Upper lobe of right lung (tissue), 1 donor: Measurements from ENCODE around the gene CAPS. TPM values are rescaled to one million over a fixed set of nuclear protein-coding genes. Genes with fewer than 3 reads are reported as not detected.
A peak's percentile ranks its signal among the peaks of the same experiment; 100 is the strongest.

Experiments used
- ATAC-seq: fragments of 200-7000 bp; cut with Tn5 transposase; one replicate; pipeline ENCODE4 v1.9.1; 2020; ENCODE audit warnings: mild to moderate bottlenecking, moderate library complexity
- DNase-seq: peaks from one replicate; pipeline ENCODE4 v3.0.0-alpha.2; 2020
- H3K27ac ChIP-seq: fragments of 200-600 bp; one replicate; pipeline ENCODE4 v1.8.0; 2022
- H3K27me3 ChIP-seq: fragments of 200-600 bp; one replicate; pipeline ENCODE4 v1.8.0; 2022; ENCODE audit warnings: mild to moderate bottlenecking
- H3K36me3 ChIP-seq: fragments of 200-600 bp; one replicate; pipeline ENCODE4 v1.8.0; 2022
- H3K4me1 ChIP-seq: fragments of 200-600 bp; one replicate; pipeline ENCODE4 v1.8.0; 2022
- H3K4me3 ChIP-seq: fragments of 200-600 bp; one replicate; pipeline ENCODE4 v1.8.0; 2022; ENCODE audit warnings: mild to moderate bottlenecking
- H3K9me3 ChIP-seq: fragments of 200-600 bp; one replicate; pipeline ENCODE4 v1.8.0; 2022
- intact Hi-C: fragments of 100-400 bp; cut with DNase I; formaldehyde crosslinking; loops from one replicate; pipeline ENCODE4 v1.11.0; 2022
- total RNA-seq: library from RNA; stranded (reverse); fragmentation: NEBNext Ultra II Directional; extraction: Animal tissue kit (Norgen Biotek cat#: 25700); gene quantifications from one replicate; pipeline ENCODE4 v1.2.1, GENCODE V29; 2021
- TF ChIP-seq, protein P1 (sequence below): fragments of 200-600 bp; IDR thresholded peaks from one replicate; pipeline ENCODE4 v1.8.0; 2022; ENCODE audit warnings: antibody characterized with exemption
- donor health status: DM: no; HTN: yes; CAD: no; lungs with severe emphysema.

CAPS gene
- total RNA-seq, 1 donor from 2014 or later = 12.5 TPM

DNA sequence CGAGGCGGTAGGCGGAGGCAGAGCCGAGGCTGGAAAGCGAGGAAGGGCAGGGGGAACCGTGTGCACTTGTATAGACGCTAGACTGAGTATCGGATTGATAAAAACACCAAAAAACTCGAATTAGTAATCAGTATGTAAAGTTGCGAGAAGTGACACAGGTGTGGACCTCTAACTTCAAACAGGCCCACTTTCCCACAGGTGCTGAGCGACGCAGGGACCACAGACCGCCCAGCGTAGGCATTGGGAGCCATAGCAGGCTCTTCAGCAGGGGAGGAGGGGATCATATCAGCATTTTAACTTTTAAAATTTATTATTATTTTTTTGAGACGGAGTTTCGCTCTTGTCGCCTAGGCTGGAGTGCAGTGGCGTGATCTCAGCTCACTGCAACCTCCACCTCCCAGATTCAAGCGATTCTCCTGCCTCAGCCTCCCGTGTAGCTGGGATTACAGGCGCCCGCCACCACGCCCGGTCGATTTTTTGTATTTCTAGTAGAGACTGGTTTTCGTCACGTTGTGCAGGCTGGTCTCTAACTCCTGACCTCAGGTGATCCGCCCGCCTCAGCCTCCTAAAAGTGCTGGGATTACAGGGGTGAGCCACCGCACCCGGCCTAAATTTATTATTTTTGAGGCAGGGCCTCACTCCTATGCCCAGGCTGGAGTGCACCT lies 8.8 kb upstream of the CAPS start:
- Histone ChIP-seq H3K27ac (peak overlapping the region; percentile 83), H3K9me3 (no peaks in the 10 kb centered on the region)
- TF ChIP-seq, protein P1, sequence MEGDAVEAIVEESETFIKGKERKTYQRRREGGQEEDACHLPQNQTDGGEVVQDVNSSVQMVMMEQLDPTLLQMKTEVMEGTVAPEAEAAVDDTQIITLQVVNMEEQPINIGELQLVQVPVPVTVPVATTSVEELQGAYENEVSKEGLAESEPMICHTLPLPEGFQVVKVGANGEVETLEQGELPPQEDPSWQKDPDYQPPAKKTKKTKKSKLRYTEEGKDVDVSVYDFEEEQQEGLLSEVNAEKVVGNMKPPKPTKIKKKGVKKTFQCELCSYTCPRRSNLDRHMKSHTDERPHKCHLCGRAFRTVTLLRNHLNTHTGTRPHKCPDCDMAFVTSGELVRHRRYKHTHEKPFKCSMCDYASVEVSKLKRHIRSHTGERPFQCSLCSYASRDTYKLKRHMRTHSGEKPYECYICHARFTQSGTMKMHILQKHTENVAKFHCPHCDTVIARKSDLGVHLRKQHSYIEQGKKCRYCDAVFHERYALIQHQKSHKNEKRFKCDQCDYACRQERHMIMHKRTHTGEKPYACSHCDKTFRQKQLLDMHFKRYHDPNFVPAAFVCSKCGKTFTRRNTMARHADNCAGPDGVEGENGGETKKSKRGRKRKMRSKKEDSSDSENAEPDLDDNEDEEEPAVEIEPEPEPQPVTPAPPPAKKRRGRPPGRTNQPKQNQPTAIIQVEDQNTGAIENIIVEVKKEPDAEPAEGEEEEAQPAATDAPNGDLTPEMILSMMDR = no peak

DNA sequence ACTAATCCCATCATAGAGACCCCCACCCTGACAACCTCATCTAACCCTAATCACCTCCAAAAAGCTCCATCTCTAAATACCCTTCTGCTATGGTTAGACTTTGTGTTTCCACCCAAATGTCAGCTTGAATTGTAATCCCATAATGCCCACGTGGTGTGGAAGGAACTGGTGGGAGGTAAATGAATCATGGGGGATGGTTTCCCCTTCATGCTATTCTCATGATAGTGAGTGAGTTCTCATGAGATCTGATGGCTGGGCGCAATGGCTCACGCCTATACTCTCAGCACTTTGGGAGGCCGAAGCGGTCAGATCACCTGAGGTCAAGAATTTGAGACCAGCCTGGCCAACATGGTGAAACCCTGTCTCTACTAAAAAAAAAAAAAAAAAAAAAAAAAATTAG lies 6.8 kb upstream of the CAPS start:
- no peak overlapping the region for H3K27ac ChIP-seq
- peaks cover 12% of the 10 kb centered on the region for H3K36me3 ChIP-seq
- H3K4me1 ChIP-seq = peaks cover 20% of the 10 kb centered on the region
- no peak for ATAC-seq
- H3K27me3 ChIP-seq = no peaks in the 10 kb centered on the region
- DNase-seq = no peak
- intact Hi-C loops = no loop called here
- no peak overlapping the region for H3K4me3 ChIP-seq
- no peaks in the 10 kb centered on the region for H3K9me3 ChIP-seq
- TF ChIP-seq, protein P1 = no peak

More for the DNA sequence above, 8.8 kb upstream of the CAPS start:
- DNase-seq (no peak), ATAC-seq (no peak)
- intact Hi-C loops = no loop called here
- Histone ChIP-seq H3K27me3 (no peaks in the 10 kb centered on the region), H3K4me1 (peaks cover 22% of the 10 kb centered on the region), H3K4me3 (peak overlapping the region; percentile 94), H3K36me3 (peaks cover 12% of the 10 kb centered on the region)

DNA sequence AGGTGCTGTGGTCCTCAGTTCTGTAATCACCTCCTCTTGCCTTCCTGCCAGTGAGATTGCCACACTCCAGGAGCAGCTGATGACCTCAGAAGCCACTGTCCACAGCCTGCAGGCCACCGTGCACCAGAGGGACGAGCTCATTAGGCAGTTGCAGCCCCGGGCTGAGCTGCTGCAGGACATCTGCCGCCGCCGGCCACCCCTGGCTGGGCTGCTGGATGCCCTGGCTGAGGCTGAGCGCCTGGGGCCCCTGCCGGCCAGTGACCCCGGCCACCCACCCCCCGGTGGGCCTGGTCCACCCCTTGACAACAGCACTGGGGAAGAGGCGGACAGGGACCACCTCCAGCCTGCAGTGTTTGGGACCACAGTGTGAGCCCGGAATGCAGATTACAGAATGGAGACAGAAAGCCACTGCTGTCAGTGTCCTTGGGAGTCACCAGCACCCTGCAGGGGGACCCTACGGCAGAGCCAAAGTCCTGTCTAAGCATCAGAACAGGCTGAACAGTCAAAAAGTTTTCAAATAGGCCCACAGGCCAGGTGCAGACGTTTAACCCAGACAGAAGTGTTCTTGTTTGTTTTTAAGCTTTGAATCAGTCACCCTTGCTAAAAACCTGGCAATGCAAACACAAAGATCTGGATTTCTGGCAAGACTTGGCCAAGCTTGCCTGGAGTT lies 5.1 kb upstream of the CAPS start:
- DNase-seq (no peak), ATAC-seq (no peak)
- intact Hi-C loops = no loop called here
- H3K27me3 ChIP-seq = no peaks in the 10 kb centered on the region
- H3K4me1 ChIP-seq = peaks cover 13% of the 10 kb centered on the region
- no peak overlapping the region for H3K27ac ChIP-seq
- no peaks in the 10 kb centered on the region for H3K9me3 ChIP-seq
- H3K4me3 ChIP-seq = no peak overlapping the region
- peaks cover 12% of the 10 kb centered on the region for H3K36me3 ChIP-seq
- TF ChIP-seq, protein P1 = no peak

DNA sequence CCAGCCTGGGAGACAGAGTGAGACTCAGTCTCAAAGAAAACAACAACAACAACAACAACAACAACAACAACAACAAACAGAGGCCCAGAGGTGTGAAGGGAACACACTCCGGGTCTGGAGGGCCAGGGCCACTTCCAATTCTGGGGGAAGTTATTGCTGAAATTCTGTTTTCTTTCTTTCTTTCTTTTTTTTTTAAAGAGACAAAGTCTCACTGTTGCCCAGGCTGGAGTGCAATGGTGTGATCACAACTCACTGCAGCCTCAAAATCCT lies 3.5 kb upstream of the CAPS start:
- Histone ChIP-seq H3K27me3 (no peaks in the 10 kb centered on the region), H3K4me1 (peaks cover 7% of the 10 kb centered on the region), H3K9me3 (no peaks in the 10 kb centered on the region), H3K27ac (no peak overlapping the region), H3K36me3 (peaks cover 12% of the 10 kb centered on the region), H3K4me3 (no peak overlapping the region)
- intact Hi-C loops = no loop called here
- DNase-seq = no peak
- no peak for ATAC-seq
- TF ChIP-seq, protein P1 = no peak

DNA sequence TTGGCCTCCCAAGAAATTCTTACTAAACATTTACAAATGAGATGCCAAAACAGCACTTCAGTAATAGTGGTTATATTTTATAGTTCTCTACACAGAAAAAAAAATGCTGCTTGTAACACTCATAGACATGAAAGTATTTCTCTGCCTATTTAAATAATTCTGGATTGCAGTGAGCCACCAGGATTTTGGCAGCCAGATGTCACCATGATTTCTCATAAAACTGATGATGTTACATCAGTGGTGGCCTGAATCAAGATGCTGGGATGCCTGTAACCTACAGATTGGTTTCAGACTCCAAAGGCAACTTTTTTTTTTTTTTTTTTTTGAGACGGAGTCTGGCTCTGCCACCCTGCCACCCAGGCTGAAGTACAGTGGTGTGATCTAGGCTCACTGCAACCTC lies 2.7 kb upstream of the CAPS start:
- ATAC-seq (no peak), DNase-seq (no peak)
- peaks cover 18% of the 10 kb centered on the region for H3K36me3 ChIP-seq
- intact Hi-C loops = no loop called here
- no peak overlapping the region for H3K27ac ChIP-seq
- H3K4me3 ChIP-seq = no peak overlapping the region
- H3K9me3 ChIP-seq = no peaks in the 10 kb centered on the region
- TF ChIP-seq, protein P1 = no peak
- no peaks in the 10 kb centered on the region for H3K4me1 ChIP-seq
- H3K27me3 ChIP-seq = no peaks in the 10 kb centered on the region
